Measurements from ENCODE around the gene C9orf50.

Gene C9orf50

DNA sequence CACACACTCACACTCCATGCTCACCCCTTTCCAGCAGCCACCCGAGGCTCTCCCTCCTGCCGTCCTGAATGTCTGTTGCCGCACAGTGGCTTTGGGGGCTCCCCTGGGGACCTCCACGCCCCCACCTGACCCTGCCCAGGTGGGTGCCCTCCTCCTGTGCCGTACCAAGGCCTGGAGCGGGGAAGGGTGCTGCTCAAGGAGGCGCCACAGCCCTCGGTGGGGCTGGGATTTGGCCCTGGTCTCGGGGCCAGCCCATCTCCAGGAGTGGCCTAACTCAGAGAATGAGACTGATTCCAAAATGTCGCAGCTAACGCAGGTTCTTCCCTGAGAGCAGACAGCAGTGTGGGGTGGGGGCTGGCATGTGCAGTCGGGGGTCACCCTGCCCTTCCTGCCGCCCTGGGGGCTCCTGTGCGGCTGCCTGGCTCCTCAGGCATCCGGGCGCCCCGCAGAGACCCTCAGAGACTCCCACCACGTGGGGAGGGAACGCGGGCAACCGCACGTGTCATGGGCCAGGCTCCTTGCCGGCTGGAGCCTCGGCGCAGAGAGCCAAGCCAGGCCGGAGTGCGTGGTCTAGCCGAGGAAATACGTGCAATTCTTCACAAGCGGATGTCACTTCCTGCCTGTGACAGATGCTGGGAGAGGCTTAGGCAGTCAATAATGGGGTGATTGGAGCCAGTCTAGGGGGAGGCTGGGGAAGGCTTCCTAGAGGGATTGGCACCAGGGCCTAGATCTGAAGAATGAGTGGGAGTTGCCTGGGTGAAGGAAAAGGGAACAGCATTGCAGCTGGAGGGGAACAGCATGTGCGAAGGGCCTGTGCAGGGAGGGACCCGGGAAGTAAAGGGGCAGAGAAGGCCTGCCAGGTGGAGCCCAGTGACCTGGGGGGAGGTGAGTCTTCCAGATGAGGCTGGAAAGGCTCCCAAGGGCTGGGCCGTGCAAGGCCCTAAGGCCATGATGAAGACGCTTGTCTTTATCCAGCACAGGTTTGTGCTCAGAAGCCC is 44.1 kb downstream of the C9orf50 start:
- no CpG with 5 or more reads among the region's 34 CpGs for WGBS, 2 donors (ENCODE audit: extremely low coverage in 2 of 2, insufficient read length in 2 of 2, insufficient replicate concordance in 1 of 2)
- peak overlapping the region; percentile 21 for H2BK120ac ChIP-seq (ENCODE audit: low read depth, low read length)
- no peak overlapping the region for H3K9ac ChIP-seq (ENCODE audit: low read depth, low read length, poor library complexity)
- H2BK5ac ChIP-seq (ENCODE audit: low read length): peak overlapping the region; percentile 2
- H3K4me3 ChIP-seq (ENCODE audit: low read length in 2 of 2): no peak overlapping the region
- H4K8ac ChIP-seq (ENCODE audit: low read depth, low read length): no peak overlapping the region
- no peak for DNase-seq (ENCODE audit: low spot score)
- peak overlapping the region; percentile 80 for H2BK12ac ChIP-seq (ENCODE audit: low read length)
- peaks cover 4 to 5% of the 10 kb centered on the region in 2 donors for H3K9me3 ChIP-seq (replicated peaks in 1 of 2; ENCODE audit: control insufficient read depth in 2 of 2, insufficient read depth in 1 of 2, low read depth in 1 of 2, low read length in 2 of 2)
- H3K4me1 ChIP-seq (ENCODE audit: control insufficient read depth in 2 of 2, insufficient read depth in 1 of 2, low read depth in 1 of 2, low read length in 2 of 2): peaks cover 4 to 7% of the 10 kb centered on the region in 2 donors
- H4K91ac ChIP-seq (ENCODE audit: low read depth, low read length, poor library complexity): peak overlapping the region; percentile 77
- H3K79me1 ChIP-seq (ENCODE audit: low read depth, low read length): peaks cover under 1% of the 10 kb centered on the region
- peak overlapping the region; percentile 42 for H2AFZ ChIP-seq (ENCODE audit: low read length)
- peak overlapping the region; percentile 42 for H3K4ac ChIP-seq (ENCODE audit: low read length)
- peak overlapping the region; percentile 82 for H2BK15ac ChIP-seq (ENCODE audit: low read length)
- peak overlapping the region; percentile 49 for H2AK5ac ChIP-seq (ENCODE audit: low read depth, low read length)
- H3K27me3 ChIP-seq (ENCODE audit: control insufficient read depth in 3 of 3, insufficient read depth in 3 of 3, low read depth in 1 of 3, low read length in 3 of 3): no peaks in the 10 kb centered on the region
- H3K18ac ChIP-seq (ENCODE audit: low read length): peak overlapping the region; percentile 52
- peak overlapping the region; percentile 90 for H3K23ac ChIP-seq (ENCODE audit: low read depth, low read length, poor library complexity)
- peak overlapping the region; percentile 90 for H3K14ac ChIP-seq (ENCODE audit: low read length)
- H3K27ac ChIP-seq (replicated peaks; ENCODE audit: low read length): no peak overlapping the region
- H3K36me3 ChIP-seq (replicated peaks in 1 of 2; ENCODE audit: control insufficient read depth in 2 of 2, insufficient read depth in 2 of 2, low read length in 2 of 2): no peaks in the 10 kb centered on the region
- no peak overlapping the region for H3K4me2 ChIP-seq (ENCODE audit: insufficient read depth, low read length, poor library complexity, severe bottlenecking)

DNA sequence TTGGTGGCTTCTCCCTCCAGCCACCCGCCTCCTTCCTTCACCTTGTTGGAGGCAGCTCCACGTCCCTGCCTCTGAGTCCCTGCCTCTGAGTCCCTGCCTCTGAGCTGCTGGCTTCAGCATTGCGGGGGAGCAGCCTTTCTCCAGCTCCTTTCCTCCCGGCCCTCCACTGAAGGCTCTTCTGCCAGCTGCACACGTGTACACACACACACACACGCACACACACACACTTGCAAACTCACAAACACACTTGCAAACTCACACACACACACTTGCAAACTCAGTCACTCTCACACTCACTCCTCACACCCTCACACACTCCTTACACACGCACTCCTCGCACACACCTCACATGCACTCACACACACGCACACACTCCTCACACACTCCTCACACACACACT is 45.1 kb downstream of the C9orf50 start:
- peak overlapping the region; percentile 80 for H2BK12ac ChIP-seq (ENCODE audit: low read length)
- no peak overlapping the region for H2BK120ac ChIP-seq (ENCODE audit: low read depth, low read length)
- no peak for DNase-seq (ENCODE audit: low spot score)
- peak overlapping the region; percentile 66 for H2AFZ ChIP-seq (ENCODE audit: low read length)
- H3K23ac ChIP-seq (ENCODE audit: low read depth, low read length, poor library complexity): peak overlapping the region; percentile 90
- peak overlapping the region in 1 of 2 donors; percentile 61 for H3K4me3 ChIP-seq (ENCODE audit: low read length in 2 of 2)
- H3K27ac ChIP-seq (replicated peaks; ENCODE audit: low read length): no peak overlapping the region
- peak overlapping the region; percentile 77 for H2BK15ac ChIP-seq (ENCODE audit: low read length)
- no peaks in the 10 kb centered on the region for H3K27me3 ChIP-seq (ENCODE audit: control insufficient read depth in 3 of 3, insufficient read depth in 3 of 3, low read depth in 1 of 3, low read length in 3 of 3)
- H4K91ac ChIP-seq (ENCODE audit: low read depth, low read length, poor library complexity): peak overlapping the region; percentile 77
- H3K79me1 ChIP-seq (ENCODE audit: low read depth, low read length): peaks cover 3% of the 10 kb centered on the region
- peak overlapping the region; percentile 78 for H4K8ac ChIP-seq (ENCODE audit: low read depth, low read length)
- peak overlapping the region; percentile 32 for H2BK5ac ChIP-seq (ENCODE audit: low read length)
- H3K9ac ChIP-seq (ENCODE audit: low read depth, low read length, poor library complexity): peak overlapping the region; percentile 53
- peak overlapping the region; percentile 90 for H3K14ac ChIP-seq (ENCODE audit: low read length)
- no peaks in the 10 kb centered on the region for H3K36me3 ChIP-seq (replicated peaks in 1 of 2; ENCODE audit: control insufficient read depth in 2 of 2, insufficient read depth in 2 of 2, low read length in 2 of 2)
- H3K4ac ChIP-seq (ENCODE audit: low read length): peak overlapping the region; percentile 13
- peaks cover 6 to 7% of the 10 kb centered on the region in 2 donors for H3K4me1 ChIP-seq (ENCODE audit: control insufficient read depth in 2 of 2, insufficient read depth in 1 of 2, low read depth in 1 of 2, low read length in 2 of 2)
- H3K9me3 ChIP-seq (replicated peaks in 1 of 2; ENCODE audit: control insufficient read depth in 2 of 2, insufficient read depth in 1 of 2, low read depth in 1 of 2, low read length in 2 of 2): peaks cover 4 to 5% of the 10 kb centered on the region in 2 donors
- H2AK5ac ChIP-seq (ENCODE audit: low read depth, low read length): peak overlapping the region; percentile 36
- 100% methylated on average over 3 of the region's 9 CpGs for WGBS, 2 donors (ENCODE audit: extremely low coverage in 2 of 2, insufficient read length in 2 of 2, insufficient replicate concordance in 1 of 2)
- no peak overlapping the region for H3K4me2 ChIP-seq (ENCODE audit: insufficient read depth, low read length, poor library complexity, severe bottlenecking)
- H3K18ac ChIP-seq (ENCODE audit: low read length): peak overlapping the region; percentile 59

DNA sequence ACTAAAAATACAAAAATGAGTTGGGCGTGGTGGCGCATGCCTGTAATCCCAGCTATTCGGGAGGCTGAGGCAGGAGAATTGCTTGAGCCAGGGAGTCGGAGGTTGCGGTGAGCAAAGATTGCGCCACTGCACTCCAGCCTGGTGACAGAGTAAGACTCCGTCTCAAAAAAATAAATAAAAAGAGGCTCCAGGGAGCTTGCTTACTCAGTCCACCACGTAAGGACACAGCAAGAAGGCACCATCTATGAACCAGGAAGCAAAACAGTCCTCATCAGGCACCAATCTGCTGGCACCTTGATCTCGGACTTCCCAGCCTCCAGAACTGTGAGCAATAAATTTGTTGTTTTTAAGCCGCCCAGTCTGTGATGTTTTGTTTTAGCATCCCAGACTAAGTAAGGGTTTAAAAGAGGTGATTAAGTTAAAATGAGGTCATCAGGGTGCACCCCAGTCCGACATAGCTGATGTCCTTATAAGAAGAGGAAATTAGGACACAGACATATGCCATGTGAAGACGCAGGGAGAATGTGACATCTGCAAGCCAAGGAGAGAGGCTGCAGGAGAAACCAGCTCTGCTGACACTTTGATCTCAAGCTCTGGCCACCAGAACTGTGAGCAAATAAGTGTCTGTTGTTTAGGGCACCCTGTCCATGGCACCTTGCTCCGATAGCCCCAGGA is 45.9 kb downstream of the C9orf50 start:
- Histone ChIP-seq H2AK5ac (ENCODE audit: low read depth, low read length) (peak overlapping the region; percentile 36), H2AFZ (ENCODE audit: low read length) (peak overlapping the region; percentile 66), H3K79me1 (ENCODE audit: low read depth, low read length) (peaks cover 3% of the 10 kb centered on the region), H3K9me3 (replicated peaks in 1 of 2; ENCODE audit: control insufficient read depth in 2 of 2, insufficient read depth in 1 of 2, low read depth in 1 of 2, low read length in 2 of 2) (peaks cover 0 to 2% of the 10 kb centered on the region in 2 donors), H2BK12ac (ENCODE audit: low read length) (no peak overlapping the region), H3K4me3 (ENCODE audit: low read length in 2 of 2) (no peak overlapping the region), H2BK120ac (ENCODE audit: low read depth, low read length) (no peak overlapping the region), H4K91ac (ENCODE audit: low read depth, low read length, poor library complexity) (no peak overlapping the region), H2BK15ac (ENCODE audit: low read length) (peak overlapping the region; percentile 15), H3K36me3 (replicated peaks in 1 of 2; ENCODE audit: control insufficient read depth in 2 of 2, insufficient read depth in 2 of 2, low read length in 2 of 2) (no peaks in the 10 kb centered on the region), H4K8ac (ENCODE audit: low read depth, low read length) (no peak overlapping the region), H3K27me3 (ENCODE audit: control insufficient read depth in 3 of 3, insufficient read depth in 3 of 3, low read depth in 1 of 3, low read length in 3 of 3) (no peaks in the 10 kb centered on the region), H3K4me1 (ENCODE audit: control insufficient read depth in 2 of 2, insufficient read depth in 1 of 2, low read depth in 1 of 2, low read length in 2 of 2) (peaks cover 14 to 15% of the 10 kb centered on the region in 2 donors), H3K14ac (ENCODE audit: low read length) (no peak overlapping the region), H3K9ac (ENCODE audit: low read depth, low read length, poor library complexity) (no peak overlapping the region), H3K4me2 (ENCODE audit: insufficient read depth, low read length, poor library complexity, severe bottlenecking) (no peak overlapping the region), H3K4ac (ENCODE audit: low read length) (no peak overlapping the region), H3K27ac (replicated peaks; ENCODE audit: low read length) (no peak overlapping the region), H3K18ac (ENCODE audit: low read length) (no peak overlapping the region), H2BK5ac (ENCODE audit: low read length) (no peak overlapping the region), H3K23ac (ENCODE audit: low read depth, low read length, poor library complexity) (no peak overlapping the region)
- no peak for DNase-seq (ENCODE audit: low spot score)
- WGBS, 2 donors (ENCODE audit: extremely low coverage in 2 of 2, insufficient read length in 2 of 2, insufficient replicate concordance in 1 of 2): no CpG with 5 or more reads among the region's 13 CpGs

DNA sequence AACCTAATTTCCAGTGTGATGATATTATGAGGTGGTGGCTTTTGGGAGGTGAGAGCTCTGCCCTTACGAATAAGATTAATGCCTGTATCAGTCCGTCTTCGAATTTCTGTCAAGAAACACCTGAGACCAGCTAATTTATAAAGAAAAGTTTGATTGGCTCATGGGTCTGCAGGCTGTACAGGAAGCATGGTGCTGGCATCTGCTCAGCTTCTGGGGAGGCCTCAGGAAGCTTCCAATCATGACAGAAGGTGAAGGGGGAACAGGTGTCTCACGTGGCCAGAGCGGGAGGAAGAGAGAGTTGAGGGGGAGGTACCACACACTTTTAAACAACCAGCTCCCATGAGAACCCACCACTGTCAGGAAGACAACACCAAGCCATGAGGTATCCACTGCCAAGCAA is 46.9 kb downstream of the C9orf50 start:
- H4K91ac ChIP-seq (ENCODE audit: low read depth, low read length, poor library complexity): no peak overlapping the region
- H3K9ac ChIP-seq (ENCODE audit: low read depth, low read length, poor library complexity): no peak overlapping the region
- no peak overlapping the region for H2BK12ac ChIP-seq (ENCODE audit: low read length)
- no peak overlapping the region for H2AK5ac ChIP-seq (ENCODE audit: low read depth, low read length)
- H3K14ac ChIP-seq (ENCODE audit: low read length): no peak overlapping the region
- H3K27me3 ChIP-seq (ENCODE audit: control insufficient read depth in 3 of 3, insufficient read depth in 3 of 3, low read depth in 1 of 3, low read length in 3 of 3): no peaks in the 10 kb centered on the region
- peaks cover 21% of the 10 kb centered on the region in 2 donors for H3K4me1 ChIP-seq (ENCODE audit: control insufficient read depth in 2 of 2, insufficient read depth in 1 of 2, low read depth in 1 of 2, low read length in 2 of 2)
- H2AFZ ChIP-seq (ENCODE audit: low read length): no peak overlapping the region
- no CpG with 5 or more reads among the region's 5 CpGs for WGBS, 2 donors (ENCODE audit: extremely low coverage in 2 of 2, insufficient read length in 2 of 2, insufficient replicate concordance in 1 of 2)
- DNase-seq (ENCODE audit: low spot score): no peak
- H3K4me2 ChIP-seq (ENCODE audit: insufficient read depth, low read length, poor library complexity, severe bottlenecking): no peak overlapping the region
- no peak overlapping the region for H2BK120ac ChIP-seq (ENCODE audit: low read depth, low read length)
- no peak overlapping the region for H4K8ac ChIP-seq (ENCODE audit: low read depth, low read length)
- H2BK5ac ChIP-seq (ENCODE audit: low read length): no peak overlapping the region
- no peak overlapping the region for H3K27ac ChIP-seq (replicated peaks; ENCODE audit: low read length)
- no peak overlapping the region for H2BK15ac ChIP-seq (ENCODE audit: low read length)
- H3K4me3 ChIP-seq (ENCODE audit: low read length in 2 of 2): no peak overlapping the region
- peaks cover 0 to 2% of the 10 kb centered on the region in 2 donors for H3K9me3 ChIP-seq (replicated peaks in 1 of 2; ENCODE audit: control insufficient read depth in 2 of 2, insufficient read depth in 1 of 2, low read depth in 1 of 2, low read length in 2 of 2)
- H3K18ac ChIP-seq (ENCODE audit: low read length): no peak overlapping the region
- no peaks in the 10 kb centered on the region for H3K36me3 ChIP-seq (replicated peaks in 1 of 2; ENCODE audit: control insufficient read depth in 2 of 2, insufficient read depth in 2 of 2, low read length in 2 of 2)
- H3K23ac ChIP-seq (ENCODE audit: low read depth, low read length, poor library complexity): no peak overlapping the region
- no peak overlapping the region for H3K4ac ChIP-seq (ENCODE audit: low read length)
- H3K79me1 ChIP-seq (ENCODE audit: low read depth, low read length): peaks cover 3% of the 10 kb centered on the region
